ENCODE measurements around the gene SLC30A5. TPM values are rescaled to one million over a fixed set of nuclear protein-coding genes. Genes with fewer than 3 reads are reported as not detected.

The SLC30A5 gene
- total RNA-seq, 4 donors from 2014 or later = 22.0 to 43.9 (median 40.0) TPM

GRCh38 chr5:69148981-69149675 lies 55.3 kb downstream of the SLC30A5 start:
- no peaks in the 10 kb centered on the region for H3K9me3 ChIP-seq
- H3K27ac ChIP-seq = no peak overlapping the region
- H3K36me3 ChIP-seq = no peaks in the 10 kb centered on the region
- H3K4me1 ChIP-seq = no peaks in the 10 kb centered on the region
- H3K27me3 ChIP-seq = no peaks in the 10 kb centered on the region
- no peak overlapping the region for H3K4me3 ChIP-seq
- 70% methylated on average over 2 of the region's 2 CpGs for WGBS
- DNase-seq (ENCODE audit: low spot score in 2 of 2) = no peak
- no peak for TF ChIP-seq EP300 (IDR thresholded peaks at IDR 0.05)
- TF ChIP-seq POLR2A (IDR thresholded peaks at IDR 0.05) = no peak

- Histone ChIP-seq H3K4me3 (no peak overlapping the region), H3K4me1 (no peaks in the 10 kb centered on the region), H3K36me3 (no peaks in the 10 kb centered on the region), H3K27ac (no peak overlapping the region), H3K9me3 (no peaks in the 10 kb centered on the region), H3K27me3 (no peaks in the 10 kb centered on the region)
- 94% methylated on average over 5 of the region's 5 CpGs for WGBS
- TF ChIP-seq CTCF (IDR thresholded peaks at IDR 0.05) (no peak), POLR2AphosphoS5 (IDR thresholded peaks at IDR 0.05) (no peak), POLR2A (IDR thresholded peaks at IDR 0.05) (no peak)
- no peak for DNase-seq (ENCODE audit: low spot score in 2 of 2)
Observed at GRCh38 chr5:69149676-69150010, 55.8 kb downstream of the SLC30A5 start.

- Histone ChIP-seq H3K36me3 (no peaks in the 10 kb centered on the region), H3K4me3 (no peak overlapping the region), H3K27ac (no peak overlapping the region), H3K4me1 (no peaks in the 10 kb centered on the region), H3K27me3 (no peaks in the 10 kb centered on the region), H3K9me3 (no peaks in the 10 kb centered on the region)
- 85% methylated on average over 3 of the region's 3 CpGs for WGBS
- no peak for TF ChIP-seq POLR2A (IDR thresholded peaks at IDR 0.05)
- no peak for TF ChIP-seq POLR2AphosphoS5 (IDR thresholded peaks at IDR 0.05)
- no peak for TF ChIP-seq EP300 (IDR thresholded peaks at IDR 0.05)
- no peak for TF ChIP-seq CTCF (IDR thresholded peaks at IDR 0.05)
- no peak for DNase-seq (ENCODE audit: low spot score in 2 of 2)
Observed at GRCh38 chr5:69152731-69153130, 58.9 kb downstream of the SLC30A5 start.

GRCh38 chr5:69156456-69156855 lies 62.6 kb downstream of the SLC30A5 start:
- H3K4me3 ChIP-seq = no peak overlapping the region
- H3K9me3 ChIP-seq = no peaks in the 10 kb centered on the region
- no peaks in the 10 kb centered on the region for H3K36me3 ChIP-seq
- no peak overlapping the region for H3K27ac ChIP-seq
- no peak for DNase-seq (ENCODE audit: low spot score in 2 of 2)
- no peaks in the 10 kb centered on the region for H3K4me1 ChIP-seq
- TF ChIP-seq POLR2A (IDR thresholded peaks at IDR 0.05) = no peak
- no peak for TF ChIP-seq POLR2AphosphoS5 (IDR thresholded peaks at IDR 0.05)
- TF ChIP-seq CTCF (IDR thresholded peaks at IDR 0.05) = no peak
- no peak for TF ChIP-seq EP300 (IDR thresholded peaks at IDR 0.05)
- whole genome bisulfite sequencing = 98% methylated on average over 11 of the region's 11 CpGs
- no peaks in the 10 kb centered on the region for H3K27me3 ChIP-seq

- TF ChIP-seq POLR2AphosphoS5 (IDR thresholded peaks at IDR 0.05) (no peak), POLR2A (IDR thresholded peaks at IDR 0.05) (no peak), EP300 (IDR thresholded peaks at IDR 0.05) (no peak), CTCF (IDR thresholded peaks at IDR 0.05) (no peak)
- no peaks in the 10 kb centered on the region for H3K27me3 ChIP-seq
- H3K27ac ChIP-seq = no peak overlapping the region
- no peak overlapping the region for H3K4me3 ChIP-seq
- WGBS = 98% methylated on average over 3 of the region's 3 CpGs
- DNase-seq (ENCODE audit: low spot score in 2 of 2) = no peak
- H3K4me1 ChIP-seq = no peaks in the 10 kb centered on the region
- H3K9me3 ChIP-seq = no peaks in the 10 kb centered on the region
- H3K36me3 ChIP-seq = no peaks in the 10 kb centered on the region
Observed at GRCh38 chr5:69158039-69158438, 64.2 kb downstream of the SLC30A5 start.

GRCh38 chr5:69160651-69161050 lies 66.8 kb downstream of the SLC30A5 start:
- Histone ChIP-seq H3K4me3 (no peak overlapping the region), H3K4me1 (no peaks in the 10 kb centered on the region), H3K9me3 (no peaks in the 10 kb centered on the region), H3K36me3 (no peaks in the 10 kb centered on the region), H3K27me3 (no peaks in the 10 kb centered on the region), H3K27ac (no peak overlapping the region)
- no peak for TF ChIP-seq POLR2A (IDR thresholded peaks at IDR 0.05)
- TF ChIP-seq EP300 (IDR thresholded peaks at IDR 0.05) = no peak
- TF ChIP-seq POLR2AphosphoS5 (IDR thresholded peaks at IDR 0.05) = no peak
- no peak for TF ChIP-seq CTCF (IDR thresholded peaks at IDR 0.05)
- no peak for DNase-seq (ENCODE audit: low spot score in 2 of 2)
- WGBS = 90% methylated on average over 16 of the region's 16 CpGs

All from suprapubic skin (tissue), 4 donors.